Kidney epithelial cell (primary cell): ENCODE data around the gene ADAMTS16. TPM values are rescaled to one million over a fixed set of nuclear protein-coding genes. Genes with fewer than 3 reads are reported as not detected.

ENCODE experiments used
- DNase-seq: peaks from one replicate; pipeline ENCODE4 v3.0.0-alpha.2; 2010; ENCODE audit warnings: low read depth
- H3K27me3 ChIP-seq: 2 replicates; pipeline ENCODE4 v1.6.0; 2011; ENCODE audit warnings: low read length; ENCODE audit not compliant: control insufficient read depth, insufficient read depth
- H3K36me3 ChIP-seq: 2 replicates; pipeline ENCODE4 v1.5.1; 2011; ENCODE audit warnings: low read length; ENCODE audit not compliant: control insufficient read depth, insufficient read depth
- H3K4me3 ChIP-seq: 2 replicates; pipeline ENCODE4 v1.5.1; 2011; ENCODE audit warnings: low read depth, mild to moderate bottlenecking, control low read depth, low read length
- CTCF ChIP-seq: IDR thresholded peaks from 2 replicates; pipeline ENCODE4 v1.5.1; 2011; ENCODE audit warnings: mild to moderate bottlenecking, moderate library complexity, low read length, control low read depth, inconsistent platforms; ENCODE audit not compliant: insufficient read depth, poor library complexity, severe bottlenecking
- total RNA-seq: library from RNA; depleted of rRNA; stranded (reverse); fragments of >200 nt; gene quantifications from 2 replicates; pipeline ENCODE4 v1.2.3, GENCODE V29; 2015

The ADAMTS16 gene
- total RNA-seq, 1 donor from 2014 or later = 1.8 TPM

- Histone ChIP-seq H3K36me3 (no peaks in the 10 kb centered on the region), H3K27me3 (peaks cover 2% of the 10 kb centered on the region), H3K4me3 (no peak overlapping the region)
- no peak for TF ChIP-seq CTCF
- no peak for DNase-seq
Observed at GRCh38 chr5:5321137-5321536, 181.0 kb downstream of the ADAMTS16 start.

- H3K27me3 ChIP-seq = peaks cover 2% of the 10 kb centered on the region
- no peak overlapping the region for H3K4me3 ChIP-seq
- no peaks in the 10 kb centered on the region for H3K36me3 ChIP-seq
- TF ChIP-seq CTCF = no peak
- DNase-seq = no peak
Observed at GRCh38 chr5:5323551-5323950, 183.4 kb downstream of the ADAMTS16 start.

- Histone ChIP-seq H3K4me3 (no peak overlapping the region), H3K36me3 (no peaks in the 10 kb centered on the region), H3K27me3 (peaks cover 2% of the 10 kb centered on the region)
- TF ChIP-seq CTCF = no peak
- DNase-seq = no peak
Observed at GRCh38 chr5:5326115-5326758, 186.1 kb downstream of the ADAMTS16 start.

- no peak for DNase-seq
- H3K27me3 ChIP-seq = peaks cover 2% of the 10 kb centered on the region
- no peak overlapping the region for H3K4me3 ChIP-seq
- TF ChIP-seq CTCF = no peak
- H3K36me3 ChIP-seq = no peaks in the 10 kb centered on the region
Observed at GRCh38 chr5:5327126-5327525, 187.0 kb downstream of the ADAMTS16 start.

GRCh38 chr5:5330728-5331452, 190.8 kb downstream of the ADAMTS16 start:
- DNase-seq = peak; percentile 77
- Histone ChIP-seq H3K36me3 (no peaks in the 10 kb centered on the region), H3K27me3 (no peaks in the 10 kb centered on the region), H3K4me3 (no peak overlapping the region)
- no peak for TF ChIP-seq CTCF
